Peyer's patch (tissue), 4 donors: ENCODE results near the gene HAUS3. TPM values are rescaled to one million over a fixed set of nuclear protein-coding genes. Genes with fewer than 3 reads are reported as not detected.
A peak's percentile ranks its signal among the peaks of the same experiment; 100 is the strongest.

Experiments
- DNase-seq, 3 donors: peaks; one replicate each; pipeline ENCODE4 v3.0.0-alpha.2; 2017 to 2019
- H3K27ac ChIP-seq, 4 donors: fragments of 200-600 bp; sonication (generic); one replicate each; pipeline ENCODE4 v1.5.1; 2016 to 2019
- H3K27me3 ChIP-seq, 2 donors: fragments of 200-600 bp; sonication (generic); one replicate each; pipeline ENCODE4 v1.5.1; 2019
- H3K36me3 ChIP-seq, 3 donors: fragments of 200-600 bp; sonication (generic); one replicate each; pipeline ENCODE4 v1.5.1; 2016 to 2019
- H3K4me1 ChIP-seq, 4 donors: fragments of 200-600 bp; sonication (generic); one replicate each; pipeline ENCODE4 v1.5.1; 2016 to 2019
- H3K4me3 ChIP-seq, 4 donors: fragments of 200-600 bp; sonication (generic); 1 replicate in 3 of 4; 2 replicates in 1 of 4; pipeline ENCODE4 v1.5.1; 2016 to 2019; ENCODE audit warnings: mild to moderate bottlenecking in 1 of 4
- H3K9me3 ChIP-seq, 4 donors: fragments of 200-600 bp; sonication (generic); one replicate each; pipeline ENCODE4 v1.5.1; 2016 to 2019; ENCODE audit warnings: mild to moderate bottlenecking in 1 of 4
- POLR2A ChIP-seq, 2 donors: fragments of 450-650 bp; IDR thresholded peaks; one replicate each; pipeline ENCODE4 v1.5.1; 2017; ENCODE audit warnings: antibody characterized with exemption in 2 of 2, mild to moderate bottlenecking in 2 of 2, moderate library complexity in 2 of 2
- total RNA-seq, 4 donors: library from RNA; depleted of rRNA; stranded (reverse); fragments of >200 nt; gene quantifications; one replicate each; pipeline ENCODE4 v1.1.0, GENCODE V29; 2016
- TF ChIP-seq, protein P1 (sequence below), 6 experiments: fragments of 450-650 bp in 4 of 6; fragments of 200-600 bp in 2 of 6; sonication (generic) in 1 of 6; IDR thresholded peaks; one replicate each; pipeline ENCODE4 v1.5.1; 2017 to 2019; ENCODE audit warnings: antibody characterized with exemption in 6 of 6, mild to moderate bottlenecking in 3 of 6, moderate library complexity in 1 of 6

The HAUS3 gene
- total RNA-seq, 4 donors from 2014 or later = 8.6 to 11.6 (median 9.0) TPM

DNA sequence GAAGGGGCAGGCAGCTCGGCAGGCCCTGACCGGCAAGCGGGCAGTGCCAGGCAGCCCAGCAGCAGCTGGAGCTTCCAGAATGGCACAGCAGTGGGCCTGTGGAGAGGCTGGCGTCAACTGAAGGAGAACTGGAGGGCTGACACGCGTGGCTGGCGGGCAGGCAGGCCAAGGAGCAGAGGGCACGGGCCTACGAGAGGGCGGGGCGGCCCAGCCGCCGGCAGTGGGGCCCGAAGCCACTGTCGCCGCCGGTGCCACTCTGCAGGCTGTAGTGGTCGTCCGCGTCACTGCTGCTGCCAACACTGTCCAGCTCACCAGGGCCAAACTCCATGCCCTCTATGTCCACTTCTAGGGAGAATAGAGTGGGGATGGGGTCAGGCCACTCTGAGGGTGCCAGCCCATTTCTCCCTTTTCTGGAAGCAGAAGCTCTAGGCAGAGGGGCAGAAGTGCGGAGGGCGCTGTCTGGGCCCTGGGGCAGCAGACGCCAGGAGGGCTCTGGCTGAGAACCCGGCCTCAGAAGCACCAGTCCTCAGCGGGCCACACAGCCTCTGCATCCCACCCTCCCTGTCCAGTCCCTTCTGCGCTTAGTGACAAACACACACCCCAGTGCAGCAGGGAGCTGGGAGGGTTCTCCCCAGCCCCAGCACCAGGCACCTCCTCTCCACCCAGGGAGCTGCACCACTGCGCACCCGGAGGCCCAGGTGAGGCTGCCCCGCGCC is 8.6 kb upstream of the HAUS3 start:
- Histone ChIP-seq H3K9me3 (no peaks in the 10 kb centered on the region), H3K4me3 (no peak overlapping the region), H3K27ac (no peak overlapping the region), H3K4me1 (peaks cover 0 to 7% (median 0%) of the 10 kb centered on the region in 4 donors), H3K27me3 (no peaks in the 10 kb centered on the region), H3K36me3 (peaks cover 0 to 75% (median 0%) of the 10 kb centered on the region in 3 donors)
- TF ChIP-seq POLR2A (IDR thresholded peaks at IDR 0.05) = no peak
- TF ChIP-seq, protein P1, sequence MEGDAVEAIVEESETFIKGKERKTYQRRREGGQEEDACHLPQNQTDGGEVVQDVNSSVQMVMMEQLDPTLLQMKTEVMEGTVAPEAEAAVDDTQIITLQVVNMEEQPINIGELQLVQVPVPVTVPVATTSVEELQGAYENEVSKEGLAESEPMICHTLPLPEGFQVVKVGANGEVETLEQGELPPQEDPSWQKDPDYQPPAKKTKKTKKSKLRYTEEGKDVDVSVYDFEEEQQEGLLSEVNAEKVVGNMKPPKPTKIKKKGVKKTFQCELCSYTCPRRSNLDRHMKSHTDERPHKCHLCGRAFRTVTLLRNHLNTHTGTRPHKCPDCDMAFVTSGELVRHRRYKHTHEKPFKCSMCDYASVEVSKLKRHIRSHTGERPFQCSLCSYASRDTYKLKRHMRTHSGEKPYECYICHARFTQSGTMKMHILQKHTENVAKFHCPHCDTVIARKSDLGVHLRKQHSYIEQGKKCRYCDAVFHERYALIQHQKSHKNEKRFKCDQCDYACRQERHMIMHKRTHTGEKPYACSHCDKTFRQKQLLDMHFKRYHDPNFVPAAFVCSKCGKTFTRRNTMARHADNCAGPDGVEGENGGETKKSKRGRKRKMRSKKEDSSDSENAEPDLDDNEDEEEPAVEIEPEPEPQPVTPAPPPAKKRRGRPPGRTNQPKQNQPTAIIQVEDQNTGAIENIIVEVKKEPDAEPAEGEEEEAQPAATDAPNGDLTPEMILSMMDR (IDR thresholded peaks at IDR 0.05) = no peak
- DNase-seq = peak in 1 of 3 donors; percentile 43

DNA sequence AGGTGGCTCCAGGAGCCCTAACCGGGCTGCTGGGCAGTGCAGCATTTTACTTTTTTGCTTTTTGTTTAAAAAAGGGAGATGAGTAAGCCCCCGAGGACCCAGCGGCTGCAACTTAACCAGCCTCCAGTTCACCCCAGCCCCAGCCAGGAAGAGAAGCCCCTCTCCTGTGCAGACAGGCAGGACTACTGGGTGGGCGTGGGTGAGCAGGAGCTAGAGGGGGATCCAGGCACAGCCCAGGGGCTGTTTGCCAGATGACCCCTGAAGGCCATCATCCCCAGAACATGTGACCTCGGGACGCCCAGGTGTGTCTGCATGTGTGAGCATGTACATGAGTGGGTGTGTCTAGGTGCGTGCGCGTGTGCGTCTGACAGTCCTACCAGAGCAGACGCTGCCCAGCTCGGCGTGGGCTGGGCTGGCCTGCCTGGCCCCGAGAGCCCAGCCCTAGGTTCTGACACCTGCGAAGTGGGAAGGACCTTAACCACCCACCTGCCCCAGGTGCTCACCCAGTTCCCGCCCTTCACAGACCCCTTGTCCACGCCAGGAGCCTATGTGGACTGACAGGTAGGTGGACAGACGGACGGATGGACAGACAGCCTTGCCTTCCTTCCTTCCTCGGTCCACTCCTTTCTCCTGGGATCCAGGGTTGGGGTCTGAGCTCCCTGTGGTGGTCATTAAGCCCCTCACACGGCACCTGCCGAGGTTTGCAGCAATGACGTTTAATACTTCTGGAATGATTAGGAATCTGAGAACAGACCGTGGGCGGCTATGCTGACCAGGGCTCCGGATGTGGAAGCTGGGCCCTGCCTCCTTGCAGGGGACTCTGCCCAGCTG is 7.8 kb upstream of the HAUS3 start:
- TF ChIP-seq, protein P1 (IDR thresholded peaks at IDR 0.05) = no peak
- no peak for TF ChIP-seq POLR2A (IDR thresholded peaks at IDR 0.05)
- Histone ChIP-seq H3K27me3 (no peaks in the 10 kb centered on the region), H3K4me1 (peaks cover 0 to 11% (median 0%) of the 10 kb centered on the region in 4 donors), H3K36me3 (peaks cover 0 to 67% (median 0%) of the 10 kb centered on the region in 3 donors), H3K27ac (no peak overlapping the region), H3K4me3 (no peak overlapping the region), H3K9me3 (no peaks in the 10 kb centered on the region)
- peak in 1 of 3 donors; percentile 14 for DNase-seq

DNA sequence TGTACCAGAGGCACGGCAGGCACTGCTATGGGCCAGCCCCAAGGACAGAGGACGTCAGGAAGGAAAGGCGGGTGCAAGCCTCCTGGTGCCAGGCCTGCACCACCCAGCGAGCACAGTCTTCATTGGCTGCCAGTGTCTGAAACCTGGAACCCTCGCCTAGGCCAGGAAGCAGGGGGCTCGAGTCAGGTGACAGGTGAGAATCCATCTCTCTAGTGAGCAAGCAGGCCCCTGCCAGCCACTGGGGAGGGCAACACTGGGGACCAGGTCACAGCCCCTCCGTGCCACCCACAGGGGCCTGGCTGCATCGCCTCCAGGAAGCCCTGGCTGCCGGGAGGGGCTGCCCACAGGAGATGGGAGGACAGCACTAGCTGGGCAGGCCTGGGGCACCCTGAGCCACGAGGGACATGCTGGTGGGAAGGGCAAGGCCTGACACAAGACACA is 6.9 kb upstream of the HAUS3 start:
- Histone ChIP-seq H3K27me3 (no peaks in the 10 kb centered on the region), H3K9me3 (no peaks in the 10 kb centered on the region), H3K27ac (no peak overlapping the region), H3K4me1 (peaks cover 0 to 20% (median 0%) of the 10 kb centered on the region in 4 donors), H3K36me3 (peaks cover 0 to 58% (median 0%) of the 10 kb centered on the region in 3 donors), H3K4me3 (no peak overlapping the region)
- TF ChIP-seq, protein P1 (IDR thresholded peaks at IDR 0.05) = no peak
- TF ChIP-seq POLR2A (IDR thresholded peaks at IDR 0.05) = no peak
- DNase-seq = peak in 2 of 3 donors; percentile 13 to 46

DNA sequence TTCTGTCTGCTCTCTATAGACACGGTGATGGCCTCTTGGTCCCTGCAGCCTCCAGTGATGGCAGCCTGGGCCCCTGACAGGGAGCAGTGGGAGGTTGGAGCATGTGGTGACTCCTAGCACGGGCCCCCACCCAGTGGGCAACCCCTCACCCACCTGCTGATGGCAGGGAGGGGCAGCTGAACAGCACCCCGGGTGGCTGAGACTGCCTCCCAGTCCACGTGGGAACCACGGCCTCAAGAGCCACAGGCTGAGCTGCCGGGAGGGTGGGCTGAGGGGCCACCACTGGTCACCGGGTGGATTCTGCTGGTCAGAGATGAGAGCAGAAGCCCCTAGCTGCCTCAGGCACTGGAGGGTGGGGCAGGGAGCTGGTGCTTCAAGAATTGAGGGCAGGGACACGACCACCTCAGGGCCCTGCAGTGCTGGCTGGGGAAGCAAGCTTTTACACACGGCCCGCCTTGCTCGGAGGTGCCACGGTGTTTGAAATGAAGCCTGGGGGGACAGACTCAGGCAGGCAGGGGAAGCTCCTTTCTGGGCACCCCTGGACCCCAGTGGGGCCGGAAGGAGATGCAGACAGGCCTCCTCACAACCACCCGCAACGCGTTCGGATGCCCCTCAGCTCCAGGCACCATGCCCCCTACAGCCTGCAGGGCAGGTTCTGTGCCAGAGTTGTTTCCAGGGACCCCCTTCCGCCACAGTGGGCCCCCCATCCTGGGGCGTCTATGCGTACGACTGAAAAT is 6.3 kb upstream of the HAUS3 start:
- TF ChIP-seq POLR2A (IDR thresholded peaks at IDR 0.05) = no peak
- TF ChIP-seq, protein P1 (IDR thresholded peaks at IDR 0.05) = no peak
- no peak overlapping the region for H3K27ac ChIP-seq
- peak in 2 of 3 donors; percentile 6 to 37 for DNase-seq
- H3K4me3 ChIP-seq = no peak overlapping the region
- peaks cover 0 to 25% (median 0%) of the 10 kb centered on the region in 4 donors for H3K4me1 ChIP-seq
- no peaks in the 10 kb centered on the region for H3K9me3 ChIP-seq
- peaks cover 0 to 52% (median 0%) of the 10 kb centered on the region in 3 donors for H3K36me3 ChIP-seq
- H3K27me3 ChIP-seq = no peaks in the 10 kb centered on the region
